NCI-H748 treated with DMSO at 0.1 percent for 48 hours (cell line): Measurements from ENCODE around the gene SOCS3.
A peak's percentile ranks its signal among the peaks of the same experiment; 100 is the strongest.

Experiments used
- DNase-seq: peaks from one replicate; lab custom pipeline; 2025; lab: John Stamatoyannopoulos, UW

Gene SOCS3

DNA sequence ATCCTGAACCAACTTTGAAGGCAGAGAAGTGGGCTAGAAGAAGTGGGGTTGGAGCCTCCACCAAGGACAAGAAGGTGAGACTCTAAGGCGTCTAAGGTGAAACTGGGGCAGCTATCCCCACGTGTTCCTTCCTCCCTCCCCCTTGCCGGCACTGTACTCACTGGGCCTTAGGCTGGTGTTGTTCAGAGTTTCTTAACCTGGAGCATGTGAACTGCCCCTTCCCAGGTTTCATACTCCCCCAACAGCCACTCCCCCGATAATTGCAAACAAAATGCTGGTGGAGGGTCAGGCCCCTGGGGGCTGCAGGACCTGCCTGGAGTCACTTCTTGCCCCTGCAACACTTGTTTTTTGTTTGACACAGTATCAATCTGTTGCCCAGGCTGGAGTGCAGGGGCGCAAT lies 7.3 kb upstream of the SOCS3 start:
- DNase-seq, result no peak

DNA sequence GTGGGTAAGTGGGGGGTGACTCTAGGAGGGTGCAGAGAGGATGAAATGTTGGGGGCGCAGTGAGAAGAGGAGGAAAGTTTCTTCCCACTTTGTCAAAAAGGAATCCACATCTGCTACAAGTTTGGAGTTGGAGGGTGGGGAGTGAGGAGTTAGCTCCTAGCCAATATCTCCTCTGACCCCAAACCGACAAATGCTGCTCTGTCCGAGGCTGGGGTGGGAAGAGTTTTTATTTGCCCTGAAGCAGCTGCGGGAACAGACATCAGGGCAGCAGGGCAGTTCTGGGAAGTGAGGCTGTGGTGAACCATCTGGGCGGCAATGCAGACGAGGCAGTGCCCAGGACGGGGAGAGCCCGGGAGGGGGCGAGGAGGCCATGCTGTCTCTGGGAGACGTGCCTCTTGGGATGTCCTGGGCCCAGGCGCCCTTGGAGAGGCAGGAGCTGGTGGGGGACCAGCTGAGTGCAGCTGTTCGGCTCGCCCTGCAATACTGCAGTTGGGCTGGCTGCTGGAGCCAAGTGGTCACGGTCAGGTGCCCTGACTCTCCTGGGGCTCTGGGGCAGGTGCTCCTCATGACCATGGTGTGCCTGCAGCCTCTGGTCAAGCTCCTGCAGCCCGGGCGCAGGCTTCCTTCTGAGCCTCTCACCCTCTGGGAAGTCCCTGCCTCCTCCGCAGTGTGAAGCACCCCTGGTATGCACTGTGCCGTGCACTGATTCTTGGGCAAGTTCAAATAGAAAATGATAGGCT lies 6.4 kb upstream of the SOCS3 start:
- DNase-seq, result no peak

GRCh38 chr17:78365561-78366108 lies 5.8 kb upstream of the SOCS3 start:
- DNase-seq, result no peak

- DNase-seq, result no peak
Observed at GRCh38 chr17:78364436-78365281, 4.8 kb upstream of the SOCS3 start.

DNA sequence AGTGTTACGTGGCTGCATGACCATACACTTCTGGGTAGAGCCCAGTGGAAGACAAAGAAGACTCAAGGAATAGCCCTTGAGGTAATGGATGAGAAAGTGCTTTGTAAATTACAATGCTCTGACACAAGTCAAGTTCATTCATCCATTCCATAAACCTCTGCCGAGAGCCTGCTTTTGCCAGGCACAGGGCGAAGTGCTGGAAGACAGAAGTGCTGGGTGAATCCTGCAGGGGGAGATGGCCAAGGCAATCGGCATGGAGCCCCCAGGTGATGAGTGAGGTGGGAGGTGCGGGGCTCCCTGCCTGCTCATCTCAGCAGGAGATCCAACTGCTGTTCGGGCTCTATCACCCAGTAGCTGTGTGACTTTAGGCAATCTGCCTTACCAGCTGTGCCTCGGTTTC lies 2.8 kb upstream of the SOCS3 start:
- no peak for DNase-seq

DNA sequence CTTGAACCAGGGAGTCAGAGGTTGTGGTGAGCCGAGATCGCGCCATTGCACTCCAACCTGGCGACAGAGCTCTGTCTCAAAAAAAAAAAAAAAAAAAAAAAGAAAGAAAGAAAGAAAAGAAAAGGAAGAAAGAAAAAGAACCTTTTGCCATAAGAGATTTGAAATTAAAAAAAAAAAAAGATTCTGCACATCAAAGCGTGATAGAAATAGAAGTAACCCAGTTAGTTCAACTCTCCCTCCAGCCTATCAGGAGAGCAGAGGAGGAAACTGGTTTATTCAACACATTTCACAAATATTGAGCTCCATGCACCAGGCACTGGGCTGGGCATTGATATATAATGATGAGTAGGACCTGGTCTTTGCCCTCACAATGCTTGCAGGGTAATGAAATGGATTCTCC lies 2.4 kb upstream of the SOCS3 start:
- no peak for DNase-seq

DNA sequence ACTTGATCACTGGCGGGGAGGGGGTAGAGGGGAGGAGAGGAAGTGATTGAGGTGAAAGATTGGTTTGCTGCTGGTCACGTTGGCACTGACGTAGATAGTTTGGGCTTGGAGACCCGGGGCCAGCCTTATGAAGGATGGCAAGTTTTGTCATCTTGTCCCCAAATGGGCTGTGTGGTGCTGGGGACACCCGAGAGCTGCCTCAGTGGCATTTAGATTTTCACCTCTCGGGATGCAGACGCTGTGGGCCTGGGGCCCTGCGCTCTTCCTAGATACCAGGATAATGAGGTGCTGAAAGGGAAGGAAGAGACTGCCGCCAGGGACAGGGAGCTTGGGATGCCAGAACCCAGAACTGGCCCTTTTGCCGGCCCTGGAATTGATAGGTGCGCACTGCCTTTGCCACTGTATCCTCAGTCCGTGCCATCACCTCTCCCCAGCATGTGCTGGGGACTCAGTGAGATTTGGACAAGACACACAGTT lies 1.4 kb upstream of the SOCS3 start:
- no peak for DNase-seq

DNA sequence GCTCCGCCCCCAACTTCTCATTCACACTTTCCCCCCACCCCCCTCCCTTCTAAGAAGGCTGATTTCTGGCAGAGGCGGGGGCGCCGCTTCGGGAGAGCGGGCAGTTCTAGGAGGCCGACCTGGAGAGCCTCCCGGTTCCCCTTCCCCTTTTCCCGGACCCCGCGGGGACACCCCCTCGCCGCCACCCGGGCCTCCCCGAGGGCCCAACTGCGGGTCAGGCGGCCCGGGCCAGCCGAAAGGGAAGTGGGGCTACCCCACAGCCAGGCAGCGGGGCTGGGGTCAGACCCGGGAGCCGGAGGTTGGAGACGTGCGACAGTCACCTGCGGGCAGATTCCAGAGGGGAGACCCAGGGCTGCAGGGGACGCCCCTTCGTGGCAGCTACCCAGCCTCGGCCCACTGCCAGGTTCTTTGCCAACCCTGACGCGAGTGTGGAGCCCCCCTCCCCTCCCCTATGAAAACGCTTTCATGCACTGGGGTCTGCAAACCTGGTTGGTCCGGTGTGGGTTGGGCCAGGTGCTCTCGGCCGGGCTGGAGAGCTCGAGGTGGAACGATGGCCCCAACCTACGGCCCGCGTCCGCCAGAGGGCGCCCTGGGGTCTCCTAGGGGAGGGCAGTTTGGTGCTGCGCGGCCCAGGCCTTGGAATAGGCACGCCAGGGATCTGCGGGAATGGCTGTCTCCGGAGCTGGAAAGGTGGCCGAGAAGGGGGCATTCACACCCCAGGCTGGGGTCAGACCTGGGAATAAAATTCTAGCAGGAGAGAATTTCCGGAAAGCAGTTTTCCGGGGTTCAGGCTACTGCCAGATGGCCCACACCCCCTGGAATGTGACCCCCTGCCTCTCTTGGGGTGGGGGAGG lies 721 bp upstream of the SOCS3 start:
- DNase-seq, result peak; percentile 67

- DNase-seq, result no peak
Observed at GRCh38 chr17:78359321-78359996, 418 bp downstream of the SOCS3 start.

GRCh38 chr17:78358538-78359320 lies 1.1 kb downstream of the SOCS3 start:
- peak; percentile 11 for DNase-seq

GRCh38 chr17:78357672-78358537 lies 2.0 kb downstream of the SOCS3 start:
- DNase-seq, result no peak

DNA sequence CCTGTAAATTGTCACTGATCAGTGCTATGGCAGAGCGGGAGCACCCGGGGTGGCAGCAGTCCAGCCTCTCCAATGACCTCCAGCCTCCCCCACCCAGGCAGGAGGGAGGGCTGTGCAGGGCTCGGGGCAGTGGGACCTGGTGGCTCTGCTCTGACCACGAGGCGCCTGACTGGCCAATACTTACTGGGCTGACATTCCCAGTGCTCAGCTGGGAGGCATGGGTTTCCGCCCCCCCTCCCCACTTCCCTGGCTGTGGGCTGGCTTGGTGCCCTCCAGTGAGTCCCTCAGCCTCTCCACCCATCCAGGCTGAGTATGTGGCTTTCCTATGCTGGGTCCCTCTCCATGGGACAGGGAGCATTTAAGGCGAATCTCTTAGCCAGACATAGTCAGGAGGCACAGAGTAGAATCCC lies 2.7 kb downstream of the SOCS3 start:
- no peak for DNase-seq

DNA sequence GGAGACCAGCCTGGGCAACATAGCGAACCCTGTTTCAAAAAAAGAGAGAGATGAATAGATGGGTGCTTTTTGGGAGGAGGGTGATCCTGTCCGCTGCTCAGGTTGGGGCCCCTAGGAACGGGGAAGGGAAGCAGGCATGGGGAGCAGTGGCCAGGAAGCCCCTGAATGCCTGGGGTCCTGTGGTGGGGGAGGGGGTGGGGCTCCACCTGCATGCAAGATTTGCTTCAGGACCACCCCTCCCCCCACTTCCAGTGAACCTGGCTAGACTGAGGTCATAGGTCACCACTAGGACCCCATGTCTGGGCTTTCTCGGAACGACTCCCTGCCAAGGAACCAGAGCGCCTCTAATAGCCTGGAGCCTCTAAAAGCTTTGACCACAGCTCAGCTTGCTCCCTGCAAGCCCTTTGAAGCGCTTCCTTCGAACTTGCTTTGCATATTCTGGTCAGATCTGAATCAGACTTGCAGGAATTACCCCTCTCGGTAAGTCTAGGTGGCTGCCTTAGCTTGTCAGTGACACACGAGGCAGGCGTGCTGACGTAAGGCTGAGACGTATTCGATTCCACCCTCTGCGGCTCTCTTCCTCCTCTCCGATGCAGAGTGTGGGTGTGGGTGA lies 3.7 kb downstream of the SOCS3 start:
- no peak for DNase-seq

GRCh38 chr17:78355701-78356100 lies 4.2 kb downstream of the SOCS3 start:
- no peak for DNase-seq

DNA sequence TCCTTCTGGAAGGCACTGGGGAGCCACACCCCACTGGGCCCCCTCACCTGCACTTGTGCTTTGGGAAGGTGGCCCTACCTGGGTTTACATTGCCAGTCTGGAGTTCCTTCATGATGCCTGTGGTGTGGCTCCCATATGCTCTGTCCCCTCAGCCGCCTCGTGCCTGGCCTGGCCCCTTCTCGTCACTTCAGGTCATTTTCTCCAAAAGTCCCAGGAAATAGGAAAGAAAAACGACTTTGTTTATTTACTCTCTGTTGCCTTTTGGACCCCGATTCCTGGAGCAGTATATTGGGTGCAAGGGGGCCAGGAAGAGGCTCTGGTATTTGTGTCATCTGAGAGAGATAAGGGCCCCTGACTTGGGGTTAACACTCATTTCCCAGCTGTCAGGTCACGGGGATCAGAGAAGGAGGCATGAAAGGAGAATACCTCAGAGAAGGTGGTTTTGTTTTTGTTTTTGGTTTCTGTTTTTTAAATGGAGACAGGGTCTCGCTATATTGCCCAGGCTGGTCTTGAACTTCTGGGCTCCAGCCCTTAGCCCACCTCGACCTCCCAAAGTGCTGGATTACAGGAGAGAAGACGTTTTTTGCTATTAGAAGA lies 4.7 kb downstream of the SOCS3 start:
- DNase-seq, result no peak

GRCh38 chr17:78353834-78354233 lies 6.0 kb downstream of the SOCS3 start:
- DNase-seq, result no peak

GRCh38 chr17:78351449-78352006 lies 8.3 kb downstream of the SOCS3 start:
- DNase-seq, result no peak

GRCh38 chr17:78349891-78350642 lies 9.8 kb downstream of the SOCS3 start:
- no peak for DNase-seq
